Measurements from ENCODE around the gene EPS8L3. TPM values are rescaled to one million over a fixed set of nuclear protein-coding genes. Genes with fewer than 3 reads are reported as not detected.
"Not testable (repeated sequence)": the region's sequence is repeated elsewhere in the genome, so short reads cannot be mapped to it uniquely, and the experiment has no call there.

The EPS8L3 gene
- total RNA-seq, 2 donors from 2014 or later, result not detected

DNA sequence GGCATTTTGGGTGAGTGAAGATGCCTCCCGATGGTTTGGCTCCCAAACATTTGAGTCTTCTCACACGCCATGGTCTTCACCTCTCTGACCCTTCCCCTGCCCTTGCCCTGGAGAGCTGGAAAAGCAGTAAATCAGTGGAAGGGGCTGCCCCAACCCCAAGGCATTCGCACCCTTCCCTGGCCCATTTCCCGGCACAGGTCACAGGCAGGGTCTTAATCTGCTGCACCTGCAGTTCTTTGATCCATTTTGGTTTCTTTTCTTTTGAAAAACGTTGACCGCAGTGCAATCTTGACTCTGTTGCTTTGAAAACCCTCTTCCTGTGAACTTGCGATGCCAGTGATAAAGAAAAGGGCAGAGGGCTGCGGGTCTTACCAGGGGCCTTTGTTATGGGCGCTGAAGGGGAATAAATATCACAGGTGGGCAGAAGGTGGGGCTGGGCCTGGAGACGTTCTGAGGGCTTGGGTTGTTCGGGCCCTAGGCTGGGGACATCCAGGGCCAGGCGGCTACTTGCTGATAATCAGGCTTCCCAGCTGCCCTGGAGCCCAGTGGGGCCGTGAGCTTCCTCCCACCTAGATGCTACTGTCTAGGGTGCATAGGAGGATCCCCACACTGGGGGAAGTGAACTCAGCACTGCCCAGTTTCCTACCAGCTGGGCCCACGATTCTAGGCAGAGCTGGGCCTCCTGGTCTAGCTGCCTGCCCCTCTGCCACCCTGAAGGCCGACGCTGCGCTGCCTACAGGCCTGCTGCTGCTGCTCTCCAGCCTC, 38.6 kb upstream of the EPS8L3 start:
- H3K27ac Mint-ChIP-seq, result peak overlapping the region; percentile 94
- H3K4me1 Mint-ChIP-seq, result peaks cover 57% of the 10 kb centered on the region
- H3K4me3 Mint-ChIP-seq, result peak overlapping the region; percentile 81
- ATAC-seq (peak; percentile 88), DNase-seq (peak; percentile 21 to 37 (median 36))
- H3K27me3 Mint-ChIP-seq, result no peaks in the 10 kb centered on the region
- no peaks in the 10 kb centered on the region for H3K36me3 Mint-ChIP-seq (ENCODE audit: low read depth)
- no peaks in the 10 kb centered on the region for H3K9me3 ChIP-seq (ENCODE audit: control insufficient read depth, low read length, poor library complexity, severe bottlenecking)

GRCh38 chr1:109801791-109802135, 38.0 kb upstream of the EPS8L3 start:
- no peaks in the 10 kb centered on the region for H3K9me3 ChIP-seq (ENCODE audit: control insufficient read depth, low read length, poor library complexity, severe bottlenecking)
- peak overlapping the region; percentile 94 for H3K27ac Mint-ChIP-seq
- no peak for DNase-seq
- H3K36me3 Mint-ChIP-seq (ENCODE audit: low read depth), result peaks cover 3% of the 10 kb centered on the region
- no peaks in the 10 kb centered on the region for H3K27me3 Mint-ChIP-seq
- peaks cover 57% of the 10 kb centered on the region for H3K4me1 Mint-ChIP-seq
- H3K4me3 Mint-ChIP-seq, result no peak overlapping the region
- no peak for ATAC-seq

DNA sequence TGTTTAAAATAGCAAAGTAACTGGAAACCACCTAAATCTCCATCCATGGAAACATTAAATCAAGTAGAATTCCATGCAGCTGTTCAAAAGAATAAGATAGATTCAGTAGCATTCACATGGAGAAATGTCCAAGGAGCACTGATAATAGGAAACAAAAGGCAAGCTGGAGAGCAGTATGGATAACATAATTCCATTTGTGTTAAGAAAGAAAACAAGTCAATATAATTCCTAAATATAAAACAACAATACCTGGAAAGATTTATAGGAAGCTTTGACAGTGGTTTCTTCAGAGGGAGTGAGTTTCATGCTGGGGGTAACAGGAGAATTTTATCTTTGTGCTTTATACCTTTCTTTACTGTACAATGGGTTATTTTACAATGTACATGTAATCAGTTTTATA, 36.6 kb upstream of the EPS8L3 start:
- no peaks in the 10 kb centered on the region for H3K9me3 ChIP-seq (ENCODE audit: control insufficient read depth, low read length, poor library complexity, severe bottlenecking)
- H3K27me3 Mint-ChIP-seq, result no peaks in the 10 kb centered on the region
- H3K4me1 Mint-ChIP-seq, result peaks cover 60% of the 10 kb centered on the region
- no peak overlapping the region for H3K27ac Mint-ChIP-seq
- no peak overlapping the region for H3K4me3 Mint-ChIP-seq
- peaks cover 4% of the 10 kb centered on the region for H3K36me3 Mint-ChIP-seq (ENCODE audit: low read depth)
- DNase-seq (no peak), ATAC-seq (no peak)

- Mint-ChIP-seq H3K36me3 (ENCODE audit: low read depth) (peaks cover 4% of the 10 kb centered on the region), H3K27ac (peak overlapping the region; percentile 34), H3K27me3 (no peaks in the 10 kb centered on the region), H3K4me3 (no peak overlapping the region), H3K4me1 (peaks cover 62% of the 10 kb centered on the region)
- ATAC-seq (no peak), DNase-seq (no peak)
- no peaks in the 10 kb centered on the region for H3K9me3 ChIP-seq (ENCODE audit: control insufficient read depth, low read length, poor library complexity, severe bottlenecking)
Measured at GRCh38 chr1:109799445-109799844, 35.7 kb upstream of the EPS8L3 start.

DNA sequence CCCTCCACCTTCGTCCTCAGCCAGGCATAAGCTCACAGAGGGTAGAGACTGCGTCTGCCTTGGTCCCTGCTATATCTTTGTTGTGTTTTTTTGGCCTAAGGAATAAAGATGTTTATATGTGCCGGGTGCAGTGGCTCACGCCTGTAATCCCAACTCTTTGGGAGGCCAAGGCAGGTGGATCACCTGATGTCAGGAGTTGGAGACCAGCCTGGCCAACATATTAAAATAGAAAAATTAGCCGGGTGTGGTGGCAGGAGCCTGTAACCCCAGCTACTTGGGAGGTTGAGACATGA, 33.5 kb upstream of the EPS8L3 start:
- Mint-ChIP-seq H3K27ac (peak overlapping the region; percentile 78), H3K4me1 (peaks cover 50% of the 10 kb centered on the region)
- not testable (repeated sequence) for DNase-seq; H3K4me3 Mint-ChIP-seq; H3K27me3 Mint-ChIP-seq; H3K36me3 Mint-ChIP-seq (ENCODE audit: low read depth); ATAC-seq; H3K9me3 ChIP-seq (ENCODE audit: control insufficient read depth, low read length, poor library complexity, severe bottlenecking)

DNA sequence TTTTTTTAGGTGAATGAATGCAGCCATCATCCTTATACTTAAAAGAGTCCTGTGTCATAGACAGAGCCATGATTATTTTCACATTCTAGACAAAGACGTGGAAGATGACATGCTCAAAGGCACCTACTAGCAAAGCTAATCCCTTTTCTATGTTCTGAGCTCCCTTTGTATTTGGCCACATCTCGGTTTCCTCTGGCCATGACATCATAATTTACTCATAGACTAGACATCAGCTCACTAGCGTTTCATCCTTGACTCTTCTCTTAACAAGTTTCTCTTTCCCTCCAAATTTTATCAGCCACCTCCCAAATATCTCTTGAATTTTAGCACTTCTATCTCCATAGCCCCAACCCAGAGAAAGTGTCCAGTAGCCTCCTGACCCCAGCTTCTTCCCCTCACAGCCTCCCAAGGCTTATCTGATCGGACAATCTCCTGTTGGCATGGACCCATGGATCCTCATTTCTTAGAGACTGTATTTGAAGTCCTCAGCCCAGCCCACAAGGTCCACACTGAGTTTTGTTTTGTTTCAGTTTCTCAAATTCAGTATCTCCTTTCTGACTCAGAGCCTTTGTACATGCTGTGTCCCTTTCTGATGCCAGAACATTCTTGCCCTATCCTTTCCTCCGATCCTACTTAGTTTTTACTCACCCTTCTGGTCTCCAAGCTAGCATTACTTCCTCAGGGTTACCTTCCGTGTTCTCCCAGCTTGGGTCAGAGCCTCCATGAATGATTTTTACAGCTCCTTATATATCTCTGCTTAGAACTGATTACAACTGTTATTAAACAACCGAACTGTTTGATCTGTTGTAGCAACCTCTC, 33.0 kb upstream of the EPS8L3 start:
- no peak for ATAC-seq
- H3K4me3 Mint-ChIP-seq, result peak overlapping the region; percentile 33
- H3K4me1 Mint-ChIP-seq, result peaks cover 44% of the 10 kb centered on the region
- H3K9me3 ChIP-seq (ENCODE audit: control insufficient read depth, low read length, poor library complexity, severe bottlenecking), result no peaks in the 10 kb centered on the region
- H3K27ac Mint-ChIP-seq, result peak overlapping the region; percentile 78
- H3K36me3 Mint-ChIP-seq (ENCODE audit: low read depth), result peaks cover 4% of the 10 kb centered on the region
- DNase-seq, result no peak
- H3K27me3 Mint-ChIP-seq, result no peaks in the 10 kb centered on the region

GRCh38 chr1:109794319-109795132, 30.8 kb upstream of the EPS8L3 start:
- no peaks in the 10 kb centered on the region for H3K27me3 Mint-ChIP-seq
- peak overlapping the region; percentile 87 for H3K27ac Mint-ChIP-seq
- peak in 1 of 3 donors; percentile 2 for DNase-seq
- no peak overlapping the region for H3K4me3 Mint-ChIP-seq
- H3K4me1 Mint-ChIP-seq, result peaks cover 47% of the 10 kb centered on the region
- H3K9me3 ChIP-seq (ENCODE audit: control insufficient read depth, low read length, poor library complexity, severe bottlenecking), result no peaks in the 10 kb centered on the region
- H3K36me3 Mint-ChIP-seq (ENCODE audit: low read depth), result peaks cover 4% of the 10 kb centered on the region
- ATAC-seq, result no peak

DNA sequence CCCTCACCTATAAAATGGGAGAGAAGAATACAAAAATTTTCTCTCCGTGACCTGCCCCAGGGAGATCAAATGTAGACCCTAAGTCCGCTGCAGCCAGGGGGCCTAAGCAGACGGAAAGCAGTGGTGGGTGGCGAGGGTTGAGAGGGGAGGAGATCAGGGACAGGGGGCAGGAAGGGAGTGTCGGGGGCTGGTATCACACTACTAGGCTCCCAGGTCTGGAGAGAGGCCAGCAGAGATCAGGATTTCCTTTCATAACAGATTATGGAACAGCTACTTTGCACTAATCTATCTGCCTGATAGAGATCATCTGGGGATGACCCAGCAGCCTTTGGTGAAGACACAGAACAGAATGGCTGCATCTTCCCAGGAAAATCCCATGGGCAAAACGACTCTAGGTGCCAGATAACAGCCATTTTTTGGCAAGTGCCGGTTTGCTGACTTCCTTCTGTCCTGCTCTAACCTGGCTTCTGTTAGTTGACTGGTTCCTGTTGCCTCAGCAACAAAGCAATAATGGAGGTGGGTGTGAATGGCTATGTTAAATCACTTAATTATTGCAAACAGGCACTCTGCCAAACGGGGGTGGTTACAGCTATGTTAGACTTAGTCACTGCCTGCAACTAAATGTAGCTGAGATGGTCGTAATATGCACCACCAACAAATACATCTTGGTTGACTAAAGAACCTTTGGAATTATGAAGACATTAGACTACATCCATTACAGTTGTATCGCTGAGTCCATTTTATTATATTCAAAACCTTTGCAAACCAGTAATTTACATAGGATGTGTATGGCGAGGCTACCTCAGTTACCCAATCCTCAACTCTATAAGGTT, 30.0 kb upstream of the EPS8L3 start:
- no peaks in the 10 kb centered on the region for H3K27me3 Mint-ChIP-seq
- H3K36me3 Mint-ChIP-seq (ENCODE audit: low read depth), result peaks cover 4% of the 10 kb centered on the region
- H3K9me3 ChIP-seq (ENCODE audit: control insufficient read depth, low read length, poor library complexity, severe bottlenecking), result no peaks in the 10 kb centered on the region
- DNase-seq (peak in 1 of 3 donors; percentile 1), ATAC-seq (peak; percentile 49)
- no peak overlapping the region for H3K4me3 Mint-ChIP-seq
- H3K27ac Mint-ChIP-seq, result peak overlapping the region; percentile 87
- H3K4me1 Mint-ChIP-seq, result peaks cover 50% of the 10 kb centered on the region

DNA sequence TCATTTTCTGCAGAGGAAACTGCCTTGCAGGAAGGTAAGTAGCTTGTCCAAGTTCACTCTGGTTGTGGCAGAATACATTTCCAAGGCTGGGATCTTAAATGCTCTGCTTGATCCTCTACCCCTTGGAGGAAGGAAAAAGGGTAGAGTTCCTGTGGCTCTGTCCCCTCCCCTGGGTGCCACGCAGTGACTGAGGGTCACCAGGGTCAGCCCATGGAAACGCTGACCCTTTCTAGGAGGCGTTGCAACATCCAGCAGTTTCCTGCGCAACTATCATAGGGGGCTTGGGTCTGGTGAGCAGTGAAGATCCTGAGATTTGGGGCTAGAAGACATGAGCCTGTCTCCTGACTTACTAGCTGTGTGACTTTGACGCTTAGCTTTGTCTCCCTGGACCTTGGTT, 29.4 kb upstream of the EPS8L3 start:
- peak overlapping the region; percentile 87 for H3K27ac Mint-ChIP-seq
- peaks cover 48% of the 10 kb centered on the region for H3K4me1 Mint-ChIP-seq
- no peak for DNase-seq
- H3K27me3 Mint-ChIP-seq, result no peaks in the 10 kb centered on the region
- H3K9me3 ChIP-seq (ENCODE audit: control insufficient read depth, low read length, poor library complexity, severe bottlenecking), result no peaks in the 10 kb centered on the region
- H3K36me3 Mint-ChIP-seq (ENCODE audit: low read depth), result peaks cover 4% of the 10 kb centered on the region
- H3K4me3 Mint-ChIP-seq, result no peak overlapping the region
- no peak for ATAC-seq

GRCh38 chr1:109792056-109792831, 28.5 kb upstream of the EPS8L3 start:
- H3K9me3 ChIP-seq (ENCODE audit: control insufficient read depth, low read length, poor library complexity, severe bottlenecking), result no peaks in the 10 kb centered on the region
- peaks cover 43% of the 10 kb centered on the region for H3K4me1 Mint-ChIP-seq
- peak overlapping the region; percentile 87 for H3K27ac Mint-ChIP-seq
- no peak overlapping the region for H3K4me3 Mint-ChIP-seq
- peaks cover 4% of the 10 kb centered on the region for H3K36me3 Mint-ChIP-seq (ENCODE audit: low read depth)
- DNase-seq (peak in 2 of 3 donors; percentile 6 to 10), ATAC-seq (no peak)
- H3K27me3 Mint-ChIP-seq, result no peaks in the 10 kb centered on the region

DNA sequence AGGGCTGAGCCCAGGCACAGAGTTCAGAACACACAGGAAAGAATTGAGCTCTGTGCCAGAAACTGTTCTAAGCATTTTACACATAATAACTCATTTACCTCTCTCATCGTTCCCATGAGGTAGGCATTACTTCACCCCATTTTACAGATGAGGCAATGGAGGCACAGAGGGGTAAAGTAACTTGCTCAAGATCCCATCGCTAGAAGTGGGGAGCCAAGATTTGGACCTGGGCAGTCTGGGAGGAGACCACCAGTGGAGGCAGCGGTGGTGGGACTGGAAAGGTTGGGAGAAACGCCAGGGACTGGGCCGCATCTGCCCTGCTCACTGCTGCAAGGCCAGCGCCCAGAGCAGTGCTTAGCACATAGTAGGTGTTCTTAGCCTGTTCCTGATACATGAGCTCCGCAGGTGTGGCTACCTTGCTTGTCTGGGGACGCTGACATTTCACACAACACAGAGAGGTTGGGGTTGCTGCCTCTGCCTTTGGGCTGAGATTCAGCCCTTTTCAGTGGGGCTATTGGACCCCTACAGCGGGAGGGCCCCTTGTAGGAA, 27.8 kb upstream of the EPS8L3 start:
- Mint-ChIP-seq H3K27me3 (no peaks in the 10 kb centered on the region), H3K4me1 (peaks cover 40% of the 10 kb centered on the region), H3K4me3 (no peak overlapping the region), H3K36me3 (ENCODE audit: low read depth) (no peaks in the 10 kb centered on the region), H3K27ac (peak overlapping the region; percentile 89)
- DNase-seq (no peak), ATAC-seq (no peak)
- no peaks in the 10 kb centered on the region for H3K9me3 ChIP-seq (ENCODE audit: control insufficient read depth, low read length, poor library complexity, severe bottlenecking)

All from T-helper 17 cell (primary cell).